ENCODE data around the gene TSPAN7.
A peak's percentile ranks its signal among the peaks of the same experiment; 100 is the strongest.

The TSPAN7 gene

DNA sequence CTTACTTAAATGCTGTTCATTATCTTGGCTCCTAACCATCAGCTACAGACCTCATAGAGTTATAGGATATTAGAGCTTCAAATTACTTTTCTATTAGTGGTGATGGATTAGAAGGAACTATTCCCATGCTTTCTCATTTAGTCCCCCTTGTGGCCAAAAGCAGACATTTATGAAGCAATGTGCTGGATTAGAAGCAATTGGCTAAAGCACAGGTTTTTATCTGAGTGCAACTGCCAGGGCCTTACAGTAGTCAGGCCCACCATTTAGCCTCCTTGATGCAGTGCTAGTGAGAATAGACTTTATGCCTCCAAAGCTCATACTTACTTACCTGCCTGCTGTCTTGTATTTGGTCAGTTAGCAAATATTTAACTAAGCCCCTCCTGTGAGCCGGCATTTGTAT lies 93.0 kb downstream of the TSPAN7 start:
- no peaks in the 10 kb centered on the region for H3K9me3 ChIP-seq (ENCODE audit: insufficient read depth, low read length)
- no peak overlapping the region for H3K4me3 ChIP-seq (ENCODE audit: insufficient read length, low read depth)
- H3K36me3 ChIP-seq (ENCODE audit: insufficient read depth, insufficient read length, low read length) = no peaks in the 10 kb centered on the region
- no peaks in the 10 kb centered on the region for H3K27me3 ChIP-seq (ENCODE audit: insufficient read depth, insufficient read length)
- DNase-seq (ENCODE audit: low read depth, low spot score) = peak; percentile 13
- H3K9ac ChIP-seq (ENCODE audit: insufficient read length, low read depth) = no peak overlapping the region
- H3K4me1 ChIP-seq (ENCODE audit: insufficient read depth, insufficient read length) = no peaks in the 10 kb centered on the region
- TF ChIP-seq ZNF274 (IDR thresholded peaks at IDR 0.05; ENCODE audit: low read depth, low read length) (no peak), SUZ12 (IDR thresholded peaks at IDR 0.05; ENCODE audit: extremely low read depth, insufficient read depth, insufficient read length) (no peak), YY1 (IDR thresholded peaks at IDR 0.05; ENCODE audit: insufficient read depth, insufficient read length) (no peak)

DNA sequence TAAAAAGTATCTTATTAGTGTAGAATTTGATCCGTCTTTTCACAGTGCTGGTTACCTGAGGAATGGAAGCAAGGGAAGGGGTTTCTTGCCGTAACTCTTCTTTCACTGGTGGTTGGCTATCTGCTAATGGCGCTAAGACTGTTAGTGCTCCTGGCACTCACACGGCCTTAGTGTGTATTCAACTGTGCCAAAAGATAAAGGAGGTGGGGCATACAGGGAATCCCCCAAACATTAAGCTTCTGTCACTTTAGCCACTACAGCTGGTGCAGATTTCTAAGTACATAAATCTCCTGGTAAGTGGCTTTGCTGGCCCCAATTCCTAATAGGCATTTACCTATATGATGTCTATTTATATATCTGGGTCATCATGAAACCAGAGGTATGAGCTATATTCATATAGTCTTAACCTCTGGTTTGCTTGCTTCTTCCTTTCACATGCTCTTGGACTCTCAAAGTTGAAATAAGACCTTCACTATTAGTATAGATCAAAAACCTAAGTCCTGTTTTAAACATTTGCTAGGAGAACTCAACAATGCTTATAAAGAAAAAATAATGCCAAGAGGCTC lies 95.1 kb downstream of the TSPAN7 start:
- Histone ChIP-seq H3K4me3 (ENCODE audit: insufficient read length, low read depth) (no peak overlapping the region), H3K9ac (ENCODE audit: insufficient read length, low read depth) (no peak overlapping the region), H3K36me3 (ENCODE audit: insufficient read depth, insufficient read length, low read length) (no peaks in the 10 kb centered on the region), H3K27me3 (ENCODE audit: insufficient read depth, insufficient read length) (no peaks in the 10 kb centered on the region), H3K4me1 (ENCODE audit: insufficient read depth, insufficient read length) (no peaks in the 10 kb centered on the region), H3K9me3 (ENCODE audit: insufficient read depth, low read length) (no peaks in the 10 kb centered on the region)
- no peak for DNase-seq (ENCODE audit: low read depth, low spot score)
- no peak for TF ChIP-seq YY1 (IDR thresholded peaks at IDR 0.05; ENCODE audit: insufficient read depth, insufficient read length)
- no peak for TF ChIP-seq ZNF274 (IDR thresholded peaks at IDR 0.05; ENCODE audit: low read depth, low read length)
- TF ChIP-seq SUZ12 (IDR thresholded peaks at IDR 0.05; ENCODE audit: extremely low read depth, insufficient read depth, insufficient read length) = no peak

GRCh38 chrX:38657562-38657961 lies 96.2 kb downstream of the TSPAN7 start:
- H3K36me3 ChIP-seq (ENCODE audit: insufficient read depth, insufficient read length, low read length) = no peaks in the 10 kb centered on the region
- H3K27me3 ChIP-seq (ENCODE audit: insufficient read depth, insufficient read length) = no peaks in the 10 kb centered on the region

DNA sequence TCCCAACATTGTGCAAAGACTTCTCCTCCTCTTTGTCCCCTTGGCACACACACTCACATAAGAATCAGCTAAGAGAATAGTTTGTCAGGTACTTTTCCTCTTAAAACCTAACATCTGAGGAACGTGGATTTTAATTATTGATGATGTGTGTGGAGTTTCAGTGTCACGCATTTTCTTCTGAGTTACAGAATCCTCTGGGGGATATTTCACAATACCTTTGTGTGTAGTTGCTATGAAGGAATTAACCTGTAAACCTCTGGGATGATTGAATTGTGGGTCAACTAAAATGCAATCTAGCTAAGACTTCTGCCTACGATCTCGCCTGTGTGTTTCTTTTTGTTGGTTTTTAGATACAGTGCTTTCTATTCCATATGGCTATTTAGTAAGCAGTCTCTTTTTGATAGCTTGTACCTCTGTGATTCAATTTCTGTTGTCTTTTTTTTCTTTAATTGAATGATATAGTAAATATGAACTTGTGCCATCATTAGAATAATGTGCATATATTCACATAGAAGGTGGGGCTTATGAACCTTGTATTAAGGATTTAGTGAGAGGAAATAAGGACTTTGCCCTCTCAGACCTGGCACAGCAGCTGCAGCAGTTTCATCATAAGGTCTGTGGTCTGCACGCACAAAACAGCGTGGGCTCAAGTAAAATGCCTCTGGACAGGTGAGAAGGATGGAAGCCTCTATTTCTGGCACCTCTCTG lies 99.2 kb downstream of the TSPAN7 start:
- no peak for DNase-seq (ENCODE audit: low read depth, low spot score)
- TF ChIP-seq YY1 (IDR thresholded peaks at IDR 0.05; ENCODE audit: insufficient read depth, insufficient read length) (no peak), ZNF274 (IDR thresholded peaks at IDR 0.05; ENCODE audit: low read depth, low read length) (no peak), SUZ12 (IDR thresholded peaks at IDR 0.05; ENCODE audit: extremely low read depth, insufficient read depth, insufficient read length) (no peak)
- Histone ChIP-seq H3K4me1 (ENCODE audit: insufficient read depth, insufficient read length) (no peaks in the 10 kb centered on the region), H3K9me3 (ENCODE audit: insufficient read depth, low read length) (no peaks in the 10 kb centered on the region), H3K4me3 (ENCODE audit: insufficient read length, low read depth) (no peak overlapping the region), H3K27me3 (ENCODE audit: insufficient read depth, insufficient read length) (no peaks in the 10 kb centered on the region), H3K9ac (ENCODE audit: insufficient read length, low read depth) (no peak overlapping the region), H3K36me3 (ENCODE audit: insufficient read depth, insufficient read length, low read length) (no peaks in the 10 kb centered on the region)

More at GRCh38 chrX:38657562-38657961, 96.2 kb downstream of the TSPAN7 start:
- DNase-seq (ENCODE audit: low read depth, low spot score) = no peak
- H3K9me3 ChIP-seq (ENCODE audit: insufficient read depth, low read length) = no peaks in the 10 kb centered on the region
- H3K9ac ChIP-seq (ENCODE audit: insufficient read length, low read depth) = no peak overlapping the region
- H3K4me3 ChIP-seq (ENCODE audit: insufficient read length, low read depth) = no peak overlapping the region
- H3K4me1 ChIP-seq (ENCODE audit: insufficient read depth, insufficient read length) = no peaks in the 10 kb centered on the region
- no peak for TF ChIP-seq SUZ12 (IDR thresholded peaks at IDR 0.05; ENCODE audit: extremely low read depth, insufficient read depth, insufficient read length)
- no peak for TF ChIP-seq ZNF274 (IDR thresholded peaks at IDR 0.05; ENCODE audit: low read depth, low read length)
- TF ChIP-seq YY1 (IDR thresholded peaks at IDR 0.05; ENCODE audit: insufficient read depth, insufficient read length) = no peak

DNA sequence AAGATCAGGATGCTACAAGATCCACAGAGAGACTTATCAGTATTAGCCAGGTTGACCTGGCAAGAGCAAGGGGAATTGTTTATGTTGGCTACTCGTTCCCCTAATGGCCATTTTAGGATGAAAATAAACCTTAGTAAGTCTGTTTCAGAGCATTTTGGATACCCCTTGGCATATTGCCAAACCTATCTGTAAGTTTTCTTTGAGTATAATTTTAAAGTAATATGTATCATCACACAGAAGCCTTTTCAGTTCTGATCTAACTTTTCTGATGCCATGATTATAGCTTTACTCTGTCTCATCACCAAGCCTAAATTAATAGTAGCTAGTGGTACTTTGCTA lies 99.7 kb downstream of the TSPAN7 start:
- Histone ChIP-seq H3K9ac (ENCODE audit: insufficient read length, low read depth) (no peak overlapping the region), H3K4me1 (ENCODE audit: insufficient read depth, insufficient read length) (no peaks in the 10 kb centered on the region), H3K27me3 (ENCODE audit: insufficient read depth, insufficient read length) (no peaks in the 10 kb centered on the region), H3K9me3 (ENCODE audit: insufficient read depth, low read length) (no peaks in the 10 kb centered on the region), H3K4me3 (ENCODE audit: insufficient read length, low read depth) (no peak overlapping the region), H3K36me3 (ENCODE audit: insufficient read depth, insufficient read length, low read length) (no peaks in the 10 kb centered on the region)
- DNase-seq (ENCODE audit: low read depth, low spot score) = no peak
- no peak for TF ChIP-seq ZNF274 (IDR thresholded peaks at IDR 0.05; ENCODE audit: low read depth, low read length)
- TF ChIP-seq YY1 (IDR thresholded peaks at IDR 0.05; ENCODE audit: insufficient read depth, insufficient read length) = no peak
- TF ChIP-seq SUZ12 (IDR thresholded peaks at IDR 0.05; ENCODE audit: extremely low read depth, insufficient read depth, insufficient read length) = no peak

- Histone ChIP-seq H3K4me3 (ENCODE audit: insufficient read length, low read depth) (no peak overlapping the region), H3K27me3 (ENCODE audit: insufficient read depth, insufficient read length) (no peaks in the 10 kb centered on the region), H3K9me3 (ENCODE audit: insufficient read depth, low read length) (no peaks in the 10 kb centered on the region), H3K9ac (ENCODE audit: insufficient read length, low read depth) (no peak overlapping the region), H3K36me3 (ENCODE audit: insufficient read depth, insufficient read length, low read length) (no peaks in the 10 kb centered on the region), H3K4me1 (ENCODE audit: insufficient read depth, insufficient read length) (no peaks in the 10 kb centered on the region)
- DNase-seq (ENCODE audit: low read depth, low spot score) = no peak
- TF ChIP-seq SUZ12 (IDR thresholded peaks at IDR 0.05; ENCODE audit: extremely low read depth, insufficient read depth, insufficient read length) (no peak), ZNF274 (IDR thresholded peaks at IDR 0.05; ENCODE audit: low read depth, low read length) (no peak), YY1 (IDR thresholded peaks at IDR 0.05; ENCODE audit: insufficient read depth, insufficient read length) (no peak)
These were observed 100.2 kb downstream of the TSPAN7 start for GRCh38 chrX:38661561-38661960.

DNA sequence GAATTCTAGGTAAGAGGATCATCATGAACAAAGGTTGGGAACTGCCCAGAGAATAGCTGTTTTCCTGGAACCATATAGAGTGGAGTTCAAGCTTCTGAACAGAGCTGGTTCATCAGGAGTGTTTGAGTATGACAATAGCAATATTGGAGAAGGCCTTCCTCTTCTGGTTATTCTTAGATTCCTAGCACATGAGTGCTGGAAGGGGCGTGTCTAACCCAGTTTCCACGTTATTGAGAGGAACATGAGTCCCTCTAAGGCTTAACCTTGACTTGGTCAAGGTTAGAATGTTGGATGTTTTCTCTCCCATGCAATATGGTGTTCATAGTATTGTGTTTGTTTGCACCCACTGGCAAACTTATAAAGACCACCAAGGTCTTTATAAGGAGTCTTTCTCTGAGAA lies 101.3 kb downstream of the TSPAN7 start:
- no peak for DNase-seq (ENCODE audit: low read depth, low spot score)
- H3K27me3 ChIP-seq (ENCODE audit: insufficient read depth, insufficient read length) = no peaks in the 10 kb centered on the region
- H3K9ac ChIP-seq (ENCODE audit: insufficient read length, low read depth) = no peak overlapping the region
- no peak for TF ChIP-seq ZNF274 (IDR thresholded peaks at IDR 0.05; ENCODE audit: low read depth, low read length)
- TF ChIP-seq YY1 (IDR thresholded peaks at IDR 0.05; ENCODE audit: insufficient read depth, insufficient read length) = no peak
- no peak for TF ChIP-seq SUZ12 (IDR thresholded peaks at IDR 0.05; ENCODE audit: extremely low read depth, insufficient read depth, insufficient read length)
- no peak overlapping the region for H3K4me3 ChIP-seq (ENCODE audit: insufficient read length, low read depth)
- no peaks in the 10 kb centered on the region for H3K36me3 ChIP-seq (ENCODE audit: insufficient read depth, insufficient read length, low read length)
- H3K4me1 ChIP-seq (ENCODE audit: insufficient read depth, insufficient read length) = no peaks in the 10 kb centered on the region
- H3K9me3 ChIP-seq (ENCODE audit: insufficient read depth, low read length) = no peaks in the 10 kb centered on the region
